HAP-1 (cell line): Measurements from ENCODE around the gene DDI2.

ENCODE experiments used
- DNase-seq, 2 experiments: peaks; one replicate each; pipeline ENCODE4 v3.0.0-alpha.2; 2016 to 2020; ENCODE audit warnings: low spot score in 2 of 2
- H3K27me3 ChIP-seq: fragments of 250-450 bp; sonication (Bioruptor Pico); 2 replicates; pipeline ENCODE4 v1.5.1; 2020; ENCODE audit warnings: low read depth, mild to moderate bottlenecking, moderate library complexity
- H3K36me3 ChIP-seq: fragments of 250-450 bp; sonication (Bioruptor Pico); replicated peaks from 2 replicates; pipeline ENCODE4 v1.5.1; 2020; ENCODE audit warnings: mild to moderate bottlenecking
- H3K4me1 ChIP-seq: fragments of 250-450 bp; sonication (Bioruptor Pico); 2 replicates; pipeline ENCODE4 v1.5.1; 2020; ENCODE audit warnings: mild to moderate bottlenecking
- H3K4me3 ChIP-seq: fragments of 250-450 bp; sonication (Bioruptor Pico); 2 replicates; pipeline ENCODE4 v1.5.1; 2020; ENCODE audit warnings: mild to moderate bottlenecking, moderate library complexity
- H3K9me3 ChIP-seq: fragments of 250-450 bp; sonication (Bioruptor Pico); 2 replicates; pipeline ENCODE4 v1.5.1; 2020; ENCODE audit warnings: mild to moderate bottlenecking, moderate library complexity
- in situ Hi-C: fragments of 300-500 bp; cut with MboI; formaldehyde crosslinking; loops from 3 replicates; pipeline ENCODE4 v1.14.3; 2020; ENCODE audit warnings: low sequenced_read_pairs, inconsistent platforms, mixed read lengths

Gene DDI2

DNA sequence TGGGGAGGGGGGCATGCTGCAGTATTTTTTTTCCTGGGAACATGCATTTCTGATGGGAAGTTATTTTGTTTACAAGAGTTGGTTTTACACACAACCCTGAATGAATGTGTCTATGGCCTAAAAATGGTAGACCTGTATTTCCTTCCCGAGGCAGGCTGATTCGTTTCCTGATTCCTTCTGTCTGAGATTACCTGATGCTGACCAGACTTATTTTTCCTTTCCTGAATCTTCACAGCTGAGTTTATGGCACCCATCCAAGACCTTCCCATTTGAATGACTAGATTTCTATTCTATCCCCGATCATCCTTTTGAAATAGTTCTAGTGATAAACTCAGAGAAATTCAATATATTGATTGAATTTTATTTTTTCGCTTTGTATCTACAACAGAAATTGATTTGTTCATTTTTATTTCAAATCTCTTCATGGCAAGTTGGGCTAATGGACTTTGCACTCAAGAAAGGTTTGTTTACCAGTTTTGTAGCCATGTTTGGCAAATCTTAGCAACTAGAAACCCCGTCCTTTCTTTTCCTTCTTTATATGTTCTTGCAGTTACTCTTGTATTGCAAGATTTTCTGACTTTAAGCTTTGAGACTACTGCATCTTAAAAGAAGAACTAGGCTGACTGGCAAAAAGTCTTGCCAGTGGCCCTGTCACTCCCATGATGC lies 51.0 kb downstream of the DDI2 start:
- no peaks in the 10 kb centered on the region for H3K27me3 ChIP-seq
- no peak overlapping the region for H3K4me3 ChIP-seq
- H3K4me1 ChIP-seq = no peaks in the 10 kb centered on the region
- no peaks in the 10 kb centered on the region for H3K36me3 ChIP-seq
- in situ Hi-C loops = no loop called here
- DNase-seq = no peak
- no peaks in the 10 kb centered on the region for H3K9me3 ChIP-seq

DNA sequence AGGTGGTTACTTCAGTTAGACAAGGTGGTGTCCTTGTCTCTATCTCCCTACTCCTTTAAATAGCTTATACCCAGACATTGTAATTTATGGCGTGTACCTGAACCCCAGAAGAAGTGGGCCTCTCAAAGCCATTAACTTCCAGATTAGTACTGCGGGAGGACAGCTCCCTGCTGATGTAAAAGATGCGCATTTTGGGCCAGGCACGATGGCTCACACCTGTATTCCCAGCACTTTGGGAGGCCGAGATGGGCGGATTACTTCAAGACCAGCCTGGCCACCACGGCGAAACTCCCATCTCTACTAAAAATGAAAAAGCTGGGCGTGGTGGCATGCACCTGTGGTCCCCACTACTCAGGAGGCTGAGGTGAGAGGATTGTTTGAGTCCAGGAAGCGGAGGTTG lies 51.8 kb downstream of the DDI2 start:
- no peaks in the 10 kb centered on the region for H3K9me3 ChIP-seq
- in situ Hi-C loops = no loop called here
- H3K4me3 ChIP-seq = no peak overlapping the region
- DNase-seq = no peak
- H3K36me3 ChIP-seq = no peaks in the 10 kb centered on the region
- H3K4me1 ChIP-seq = no peaks in the 10 kb centered on the region
- no peaks in the 10 kb centered on the region for H3K27me3 ChIP-seq

DNA sequence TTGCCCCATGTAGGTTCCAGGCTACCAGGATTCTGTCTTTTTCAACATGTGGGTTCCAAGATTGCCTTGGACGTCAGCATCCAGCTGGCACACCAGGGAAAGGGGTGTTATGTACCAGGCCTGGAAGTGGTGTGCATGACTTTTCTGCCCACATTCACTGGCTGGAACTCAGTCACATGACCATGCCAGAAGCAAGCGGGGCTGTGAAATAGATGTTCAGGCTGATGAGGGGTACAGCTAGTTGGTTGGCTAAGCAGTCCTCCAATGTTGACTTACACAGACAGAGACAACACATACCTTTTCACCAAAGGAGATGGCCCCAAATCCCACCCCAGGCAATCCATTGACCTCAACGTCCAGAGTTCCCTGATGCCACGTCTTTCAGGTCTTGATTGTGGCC lies 52.6 kb downstream of the DDI2 start:
- no peak for DNase-seq
- Histone ChIP-seq H3K9me3 (no peaks in the 10 kb centered on the region), H3K27me3 (no peaks in the 10 kb centered on the region), H3K36me3 (no peaks in the 10 kb centered on the region), H3K4me1 (no peaks in the 10 kb centered on the region), H3K4me3 (no peak overlapping the region)
- in situ Hi-C loops = no loop called here

DNA sequence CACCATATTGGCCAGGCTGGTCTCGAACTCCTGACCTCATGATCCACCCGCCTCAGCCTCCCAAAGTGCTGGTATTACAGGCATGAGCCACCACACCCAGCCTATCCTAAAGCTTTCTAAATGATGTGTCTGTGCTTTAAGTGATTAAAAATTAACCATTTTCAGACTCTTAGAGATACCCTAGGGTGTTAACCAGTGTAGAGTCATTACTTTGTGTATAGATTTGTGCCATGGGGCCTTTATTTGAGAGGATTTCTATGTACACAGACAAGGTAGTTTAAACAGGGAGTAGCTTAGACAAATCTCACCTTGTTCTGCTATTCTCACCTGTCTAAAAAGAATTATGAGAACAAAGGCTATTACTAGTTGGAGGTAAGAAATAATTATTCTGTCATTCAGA lies 54.2 kb downstream of the DDI2 start:
- Histone ChIP-seq H3K4me1 (no peaks in the 10 kb centered on the region), H3K9me3 (no peaks in the 10 kb centered on the region), H3K4me3 (no peak overlapping the region), H3K27me3 (no peaks in the 10 kb centered on the region), H3K36me3 (no peaks in the 10 kb centered on the region)
- DNase-seq = no peak
- in situ Hi-C loops = no loop called here

DNA sequence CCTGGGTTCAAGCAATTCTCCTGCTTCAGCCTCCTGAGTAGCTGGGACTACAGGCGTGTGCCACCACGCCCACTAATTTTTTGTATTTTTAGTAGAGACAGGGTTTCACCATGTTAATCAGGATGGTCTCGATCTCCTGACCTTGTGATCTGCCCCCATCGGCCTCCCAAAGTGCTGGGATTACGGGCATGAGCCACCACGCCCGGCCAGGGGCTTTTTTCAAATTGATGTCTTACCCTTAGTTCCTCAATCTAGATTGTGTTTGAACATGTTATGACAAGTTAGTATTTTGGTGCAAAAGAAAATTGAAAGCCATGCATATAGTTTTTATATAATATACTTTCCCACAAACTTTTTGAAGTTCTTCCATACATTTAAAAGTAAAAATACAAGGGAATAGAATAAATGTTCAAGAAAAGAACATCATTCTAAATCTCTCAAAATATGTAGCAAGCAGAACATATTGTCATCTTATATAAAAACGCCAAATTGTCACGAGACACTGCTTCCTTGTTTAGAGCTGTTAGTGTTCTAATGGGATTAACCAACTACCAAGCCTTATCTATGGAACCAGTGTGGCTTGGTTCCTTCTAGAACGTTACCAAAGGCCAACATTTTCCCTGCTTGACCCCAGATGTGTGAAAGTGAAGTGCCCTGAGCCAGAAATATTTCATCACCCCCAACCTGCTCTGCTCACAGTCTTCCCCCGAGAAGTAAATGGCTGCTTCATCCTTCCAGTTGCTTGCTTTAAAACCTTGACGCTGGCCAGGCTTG lies 57.3 kb downstream of the DDI2 start:
- no peak for DNase-seq
- Histone ChIP-seq H3K36me3 (no peaks in the 10 kb centered on the region), H3K9me3 (no peaks in the 10 kb centered on the region), H3K4me1 (no peaks in the 10 kb centered on the region), H3K4me3 (no peak overlapping the region), H3K27me3 (no peaks in the 10 kb centered on the region)
- in situ Hi-C loops = no loop called here

DNA sequence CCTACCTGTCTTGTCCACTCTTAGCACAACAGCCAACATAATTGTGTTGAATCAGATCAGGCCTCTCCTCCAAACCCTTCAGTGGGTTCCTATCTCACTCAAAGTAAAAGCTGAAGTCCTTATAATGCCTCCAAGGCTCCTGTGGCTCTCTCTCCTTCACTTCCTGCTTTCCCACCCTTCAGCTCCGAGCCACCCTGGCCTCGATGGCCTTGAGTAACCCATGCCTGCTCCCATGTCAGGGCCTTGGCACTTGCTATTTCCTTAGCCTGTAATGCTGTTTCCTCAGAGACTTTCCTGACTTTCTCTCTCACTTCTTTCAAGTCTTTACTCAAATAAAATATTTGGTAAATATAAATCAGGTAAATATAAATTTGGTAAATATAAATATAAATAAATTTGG lies 58.8 kb downstream of the DDI2 start:
- in situ Hi-C loops = no loop called here
- Histone ChIP-seq H3K4me1 (no peaks in the 10 kb centered on the region), H3K9me3 (no peaks in the 10 kb centered on the region), H3K27me3 (no peaks in the 10 kb centered on the region), H3K4me3 (no peak overlapping the region), H3K36me3 (no peaks in the 10 kb centered on the region)
- DNase-seq = no peak

DNA sequence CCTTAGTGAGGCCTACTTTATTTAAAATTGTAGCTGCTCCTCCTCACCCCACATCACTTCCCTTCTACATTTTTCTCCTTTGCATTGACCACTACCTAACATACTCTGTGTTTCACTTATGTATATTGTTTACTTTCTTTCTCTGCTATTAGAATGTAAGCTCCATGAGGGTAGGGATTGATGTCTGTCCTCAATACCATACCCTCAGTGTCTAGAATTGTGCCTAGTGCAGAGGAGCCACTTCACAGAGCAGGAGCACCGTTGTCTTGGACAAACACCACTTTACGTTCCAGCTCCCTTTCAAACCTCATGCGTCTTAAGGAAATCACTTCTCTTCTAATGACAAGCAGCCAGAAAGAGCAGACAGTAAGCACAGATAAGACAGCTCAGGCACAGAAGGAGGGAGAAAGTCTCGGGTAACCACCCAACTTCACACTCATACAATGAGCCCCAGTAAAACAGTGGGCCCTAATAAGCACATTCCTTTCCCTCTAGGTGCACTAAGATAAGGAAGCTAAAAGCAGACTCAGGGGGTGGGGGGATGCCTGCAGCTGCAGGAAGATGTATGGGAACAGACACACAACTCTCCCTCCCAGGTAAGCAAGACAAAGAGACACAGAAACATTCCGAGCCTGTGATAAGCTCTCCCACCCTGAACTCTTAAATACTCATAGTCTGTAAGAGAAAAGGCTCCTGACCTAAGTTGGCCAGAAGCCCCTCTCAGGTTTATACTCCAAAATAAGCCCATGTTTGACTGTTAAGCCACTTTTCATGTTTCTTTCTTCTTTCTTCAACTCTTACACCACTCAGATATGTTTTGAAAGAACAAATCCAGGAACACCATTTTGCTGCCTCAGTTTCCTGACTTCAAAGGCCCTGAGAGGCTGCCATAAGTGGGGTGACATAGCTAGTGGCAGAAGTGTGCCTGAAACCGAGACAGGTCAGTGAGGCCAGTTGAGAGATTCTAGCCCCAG lies 59.7 kb downstream of the DDI2 start:
- Histone ChIP-seq H3K27me3 (no peaks in the 10 kb centered on the region), H3K36me3 (no peaks in the 10 kb centered on the region), H3K4me1 (no peaks in the 10 kb centered on the region), H3K9me3 (no peaks in the 10 kb centered on the region), H3K4me3 (no peak overlapping the region)
- no peak for DNase-seq
- in situ Hi-C loops = no loop called here

DNA sequence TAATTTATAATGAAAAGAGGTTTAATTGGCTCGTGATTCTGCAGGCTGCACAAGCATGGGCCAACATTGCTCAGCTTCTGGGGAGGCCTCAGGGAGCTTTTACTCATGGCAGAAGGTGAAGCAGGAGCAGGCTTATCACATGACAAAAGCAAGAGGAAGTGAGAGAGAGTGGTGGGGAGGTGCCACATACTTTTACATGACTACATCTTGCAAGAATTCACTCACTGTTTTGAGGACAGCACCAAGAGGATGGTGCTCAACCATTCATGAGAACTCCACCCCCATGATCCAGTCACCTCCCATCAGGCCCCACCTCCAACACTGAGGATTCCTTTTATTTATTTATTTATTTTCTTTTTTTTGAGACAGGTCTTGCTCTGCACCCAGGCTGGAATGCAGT lies 61.3 kb downstream of the DDI2 start:
- Histone ChIP-seq H3K36me3 (no peaks in the 10 kb centered on the region), H3K27me3 (no peaks in the 10 kb centered on the region), H3K4me3 (no peak overlapping the region), H3K4me1 (no peaks in the 10 kb centered on the region), H3K9me3 (no peaks in the 10 kb centered on the region)
- DNase-seq = no peak
- in situ Hi-C loops = no loop called here

DNA sequence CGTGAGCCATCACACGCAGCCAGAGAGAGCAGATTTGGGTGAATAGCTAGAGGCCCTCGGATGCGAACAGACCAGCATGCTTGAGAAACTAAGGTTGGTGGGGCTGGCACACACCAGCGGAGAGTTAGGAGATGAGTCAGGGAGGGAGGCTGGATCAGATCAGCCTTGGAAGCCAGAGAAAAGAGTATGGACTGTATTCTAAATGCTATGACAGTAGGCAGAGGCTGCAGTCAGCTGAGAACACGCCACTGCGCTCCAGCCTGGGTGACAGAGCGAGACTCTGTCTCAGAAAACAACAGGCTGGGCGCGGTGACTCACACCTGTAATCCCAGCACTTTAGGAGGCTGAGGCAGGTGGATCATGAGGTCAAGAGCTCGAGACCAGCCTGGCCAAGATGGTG lies 62.9 kb downstream of the DDI2 start:
- no peaks in the 10 kb centered on the region for H3K9me3 ChIP-seq
- DNase-seq = no peak
- H3K27me3 ChIP-seq = no peaks in the 10 kb centered on the region
- H3K4me1 ChIP-seq = peaks cover 2% of the 10 kb centered on the region
- in situ Hi-C loops = no loop called here
- no peak overlapping the region for H3K4me3 ChIP-seq
- H3K36me3 ChIP-seq = no peaks in the 10 kb centered on the region

DNA sequence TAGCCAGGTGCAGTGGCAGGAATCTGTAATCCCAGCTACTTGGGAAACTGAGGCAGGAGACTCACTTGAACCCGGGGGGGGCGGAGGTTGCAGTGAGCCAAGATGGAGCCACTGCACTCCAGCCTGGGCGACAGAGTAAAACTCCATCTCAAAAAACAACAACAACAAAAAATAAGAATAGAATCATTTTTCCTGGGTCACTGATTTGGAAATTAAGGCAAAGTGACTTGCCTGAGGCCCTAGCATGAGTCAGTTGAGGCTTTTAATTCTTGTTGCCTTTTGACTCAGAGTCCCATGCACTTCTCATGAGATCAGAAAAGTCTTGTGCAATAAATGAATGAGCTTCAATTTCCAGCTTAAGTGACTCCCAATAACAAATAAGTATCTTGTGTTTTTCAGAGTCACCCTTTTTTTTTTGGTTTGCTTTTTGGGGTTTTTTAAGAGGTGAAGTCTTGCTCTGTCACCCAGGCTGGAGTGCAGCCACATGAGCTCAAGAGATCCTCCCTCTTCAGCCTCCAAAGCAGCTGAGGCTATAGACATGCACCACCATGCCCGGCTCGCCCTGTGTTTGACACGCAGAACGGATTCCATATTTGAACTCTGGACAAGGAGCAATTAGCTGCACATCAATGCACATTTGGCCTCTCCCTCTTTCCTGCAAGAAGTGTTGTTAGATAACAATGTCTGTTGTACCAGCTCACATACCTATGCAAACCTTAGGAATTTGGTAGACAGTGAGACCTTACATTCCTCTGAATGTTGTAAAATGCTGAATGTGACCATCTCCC lies 63.5 kb downstream of the DDI2 start:
- Histone ChIP-seq H3K4me1 (peaks cover 8% of the 10 kb centered on the region), H3K36me3 (0 out of 2 replicates have a peak, but pooled peaks cover 2% of the 10 kb centered on the region), H3K27me3 (no peaks in the 10 kb centered on the region), H3K4me3 (no peak overlapping the region), H3K9me3 (no peaks in the 10 kb centered on the region)
- in situ Hi-C loops = no loop called here
- no peak for DNase-seq

DNA sequence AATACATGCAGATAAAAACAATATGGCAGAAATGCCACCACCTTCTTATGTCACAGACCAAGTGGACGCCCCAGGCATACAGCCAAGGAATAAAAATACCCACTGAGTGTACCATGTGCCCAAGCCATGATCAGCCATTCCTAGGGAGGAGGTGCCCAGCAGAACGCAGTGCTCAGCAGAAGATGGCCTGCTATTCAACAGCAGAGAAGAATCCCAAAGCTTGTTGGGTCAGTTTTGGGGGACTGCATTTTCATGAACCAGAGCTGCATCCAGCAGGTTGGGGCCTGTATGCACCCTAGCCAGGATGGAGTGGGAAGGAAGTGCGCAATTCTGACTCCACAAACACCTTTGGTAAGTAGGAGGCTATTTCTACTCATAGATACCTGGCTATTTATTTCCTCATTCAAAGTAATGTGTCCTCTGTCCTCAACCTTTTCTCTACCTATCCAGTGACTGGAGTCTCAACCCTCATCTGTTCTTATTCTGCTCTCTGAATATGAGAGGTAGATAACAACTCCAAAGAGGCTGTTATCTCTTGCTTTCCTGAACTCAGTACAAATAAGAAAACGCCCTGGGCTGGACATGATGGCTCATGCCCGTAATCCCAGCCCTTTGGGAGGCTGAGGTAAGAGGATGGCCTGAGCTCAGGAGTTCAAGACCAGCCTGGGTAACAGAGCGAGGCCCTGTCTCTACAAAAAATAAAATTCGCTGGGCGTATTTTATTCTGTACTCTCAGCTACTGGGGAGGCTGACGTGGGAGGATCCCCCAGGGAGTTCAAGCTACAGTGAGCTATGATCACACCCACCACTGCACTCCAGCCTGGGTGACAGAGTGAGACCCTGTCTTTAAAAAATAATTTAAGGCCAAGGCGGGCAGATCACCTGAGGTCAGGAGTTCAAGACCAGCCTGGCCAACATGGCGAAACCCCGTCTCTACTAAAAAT lies 64.4 kb downstream of the DDI2 start:
- Histone ChIP-seq H3K27me3 (no peaks in the 10 kb centered on the region), H3K36me3 (0 out of 2 replicates have a peak, but pooled peaks cover 6% of the 10 kb centered on the region), H3K9me3 (no peaks in the 10 kb centered on the region), H3K4me3 (no peak overlapping the region), H3K4me1 (peaks cover 13% of the 10 kb centered on the region)
- in situ Hi-C loops = no loop called here
- DNase-seq = no peak

DNA sequence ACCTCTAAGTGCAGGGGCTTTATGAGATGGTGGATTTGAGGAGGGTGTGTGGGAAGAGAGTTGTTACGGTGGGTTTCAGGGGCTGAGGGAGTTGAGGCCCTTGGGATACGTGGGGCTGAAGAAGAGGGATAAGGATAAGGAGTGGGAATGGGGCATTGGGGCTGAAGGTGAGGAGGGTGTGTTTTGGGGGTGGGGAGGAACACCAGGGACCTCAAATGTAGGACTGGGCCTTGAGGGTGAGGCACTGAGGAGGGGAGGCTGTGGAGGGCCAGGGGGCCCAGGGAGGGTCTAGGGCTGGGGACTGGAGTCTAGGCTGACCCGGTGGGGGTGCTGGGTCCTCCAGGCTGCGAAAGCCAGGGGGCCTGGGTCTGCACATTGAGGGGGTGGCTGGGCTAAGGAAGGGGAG lies 65.7 kb downstream of the DDI2 start:
- Histone ChIP-seq H3K9me3 (no peaks in the 10 kb centered on the region), H3K4me3 (no peak overlapping the region), H3K4me1 (peaks cover 13% of the 10 kb centered on the region), H3K36me3 (0 out of 2 replicates have a peak, but pooled peaks cover 6% of the 10 kb centered on the region), H3K27me3 (no peaks in the 10 kb centered on the region)
- in situ Hi-C loops = no loop called here
- no peak for DNase-seq
